ENCODE measurements around the gene NSUN7. TPM values are rescaled to one million over a fixed set of nuclear protein-coding genes. Genes with fewer than 3 reads are reported as not detected.

The NSUN7 gene
- total RNA-seq, 1 experiment from 2014 or later, result 19.6 TPM

GRCh38 chr4:40840985-40841571, 91.3 kb downstream of the NSUN7 start:
- intact Hi-C loops (cut with micrococcal nuclease; ENCODE audit: unreplicated experiment), result loop anchor here (1.0 to 10.0 kb wide), 2 partner anchors 56 to 106 kb away; no protein-coding TSS in a partner anchor
- peak; percentile 78 to 80 for DNase-seq
- POLR2A ChIA-PET, result interaction anchor here (0.5 kb wide), 1 partner anchor 582 kb away, joined by 9 read pairs; no protein-coding TSS in a partner anchor
- no peaks in the 10 kb centered on the region for H3K9me3 Mint-ChIP-seq (ENCODE audit: unreplicated experiment)
- no peaks in the 10 kb centered on the region for H3K27me3 Mint-ChIP-seq (ENCODE audit: insufficient read depth, unreplicated experiment)
- Histone ChIP-seq H3K27me3 (replicated peaks; ENCODE audit: control insufficient read depth, insufficient read depth, low read length) (no peaks in the 10 kb centered on the region), H3K4me3 (ENCODE audit: low read depth, low read length) (no peak overlapping the region), H3K36me3 (ENCODE audit: control insufficient read depth, insufficient read depth, low read length) (peaks cover 2% of the 10 kb centered on the region), H3K4me1 (no peaks in the 10 kb centered on the region), H3K9me3 (no peaks in the 10 kb centered on the region)
- peaks cover 19% of the 10 kb centered on the region for H3K36me3 Mint-ChIP-seq (ENCODE audit: insufficient read depth, unreplicated experiment)
- H3K4me1 Mint-ChIP-seq (ENCODE audit: low read depth, unreplicated experiment), result no peaks in the 10 kb centered on the region
- peak; percentile 63 to 85 for TF ChIP-seq CTCF (IDR thresholded peaks at IDR 0.05; ENCODE audit: insufficient read depth in 1 of 2, low read depth in 1 of 2, low read length in 1 of 2, severe bottlenecking in 1 of 2, unreplicated experiment in 1 of 2)
- no peak overlapping the region for H3K4me3 Mint-ChIP-seq (ENCODE audit: unreplicated experiment)
- H3K27ac Mint-ChIP-seq (ENCODE audit: unreplicated experiment), result no peak overlapping the region
- CTCF ChIA-PET, result interaction anchor here (0.6 to 2.4 kb wide), 6 partner anchors 9 to 373 kb away, joined by 3 to 9 read pairs (median 3); partner anchors contain the start of gene APBB2
- BruUV-seq (replicated peaks), result no TSS peak

- no peaks in the 10 kb centered on the region for H3K4me1 ChIP-seq
- Mint-ChIP-seq H3K36me3 (ENCODE audit: insufficient read depth, unreplicated experiment) (peaks cover 25% of the 10 kb centered on the region), H3K4me1 (ENCODE audit: low read depth, unreplicated experiment) (no peaks in the 10 kb centered on the region), H3K27me3 (ENCODE audit: insufficient read depth, unreplicated experiment) (no peaks in the 10 kb centered on the region), H3K4me3 (ENCODE audit: unreplicated experiment) (no peak overlapping the region), H3K27ac (ENCODE audit: unreplicated experiment) (no peak overlapping the region), H3K9me3 (ENCODE audit: unreplicated experiment) (no peaks in the 10 kb centered on the region)
- no peak overlapping the region for H3K4me3 ChIP-seq (ENCODE audit: low read depth, low read length)
- CTCF ChIA-PET, result interaction anchor here (2.4 kb wide), 1 partner anchor 55 kb away, joined by 9 read pairs; no protein-coding TSS in a partner anchor
- DNase-seq, result no peak
- TF ChIP-seq CTCF (IDR thresholded peaks at IDR 0.05; ENCODE audit: insufficient read depth in 1 of 2, low read depth in 1 of 2, low read length in 1 of 2, severe bottlenecking in 1 of 2, unreplicated experiment in 1 of 2), result no peak
- intact Hi-C loops (cut with micrococcal nuclease; ENCODE audit: unreplicated experiment), result loop anchor here (10.0 kb wide), 1 partner anchor 108 kb away; no protein-coding TSS in a partner anchor
- no TSS peak for BruUV-seq (replicated peaks)
- H3K36me3 ChIP-seq (ENCODE audit: control insufficient read depth, insufficient read depth, low read length), result peaks cover 2% of the 10 kb centered on the region
- POLR2A ChIA-PET, result no interaction called here
- H3K27me3 ChIP-seq (replicated peaks; ENCODE audit: control insufficient read depth, insufficient read depth, low read length), result no peaks in the 10 kb centered on the region
- no peaks in the 10 kb centered on the region for H3K9me3 ChIP-seq
Observed at GRCh38 chr4:40842318-40842717, 92.6 kb downstream of the NSUN7 start.

- intact Hi-C loops (cut with micrococcal nuclease; ENCODE audit: unreplicated experiment), result loop anchor here (10.0 kb wide), 1 partner anchor 108 kb away; no protein-coding TSS in a partner anchor
- no peaks in the 10 kb centered on the region for H3K4me1 ChIP-seq
- DNase-seq, result no peak
- H3K36me3 ChIP-seq (ENCODE audit: control insufficient read depth, insufficient read depth, low read length), result peaks cover 2% of the 10 kb centered on the region
- BruUV-seq (replicated peaks), result no TSS peak
- H3K9me3 Mint-ChIP-seq (ENCODE audit: unreplicated experiment), result no peaks in the 10 kb centered on the region
- peaks cover 25% of the 10 kb centered on the region for H3K36me3 Mint-ChIP-seq (ENCODE audit: insufficient read depth, unreplicated experiment)
- H3K27ac Mint-ChIP-seq (ENCODE audit: unreplicated experiment), result no peak overlapping the region
- H3K27me3 ChIP-seq (replicated peaks; ENCODE audit: control insufficient read depth, insufficient read depth, low read length), result no peaks in the 10 kb centered on the region
- POLR2A ChIA-PET, result no interaction called here
- no peaks in the 10 kb centered on the region for H3K9me3 ChIP-seq
- H3K4me3 Mint-ChIP-seq (ENCODE audit: unreplicated experiment), result no peak overlapping the region
- no peaks in the 10 kb centered on the region for H3K27me3 Mint-ChIP-seq (ENCODE audit: insufficient read depth, unreplicated experiment)
- no peaks in the 10 kb centered on the region for H3K4me1 Mint-ChIP-seq (ENCODE audit: low read depth, unreplicated experiment)
- no peak overlapping the region for H3K4me3 ChIP-seq (ENCODE audit: low read depth, low read length)
- CTCF ChIA-PET, result interaction anchor here (2.4 kb wide), 1 partner anchor 55 kb away, joined by 9 read pairs; no protein-coding TSS in a partner anchor
- TF ChIP-seq CTCF (IDR thresholded peaks at IDR 0.05; ENCODE audit: insufficient read depth in 1 of 2, low read depth in 1 of 2, low read length in 1 of 2, severe bottlenecking in 1 of 2, unreplicated experiment in 1 of 2), result no peak
Observed at GRCh38 chr4:40842725-40843423, 93.1 kb downstream of the NSUN7 start.

All from Caco-2 (cell line).